ENCODE measurements around the gene MARK4.

DNA sequence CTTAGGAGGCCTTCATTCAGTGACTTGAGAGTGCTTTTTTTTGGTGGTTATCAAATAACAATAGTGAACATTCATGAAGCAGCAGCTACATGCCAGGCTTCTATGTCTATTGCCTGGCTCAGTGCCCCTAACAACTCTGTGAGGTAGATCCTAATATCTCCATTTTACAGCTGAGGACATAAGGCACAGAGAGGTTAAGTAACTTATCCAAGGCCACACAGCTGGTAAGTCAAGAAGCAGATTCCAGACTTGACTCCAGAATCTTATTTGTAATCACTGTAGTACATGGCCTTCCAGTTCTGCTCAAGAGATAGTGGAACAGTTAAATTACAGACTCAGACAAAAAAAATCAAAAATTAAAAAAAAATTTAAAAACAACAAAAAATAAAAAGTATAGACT lies 44.8 kb downstream of the MARK4 start:
- TF ChIP-seq ZFP3 (CRISPR knock-in tag; IDR thresholded peaks at IDR 0.05): no peak
- TF ChIP-seq ARNTL (CRISPR knock-in tag; IDR thresholded peaks at IDR 0.05; ENCODE audit: borderline replicate concordance, low read depth): no peak
- no peak for TF ChIP-seq GLIS3 (CRISPR knock-in tag; IDR thresholded peaks at IDR 0.05)
- TF ChIP-seq, protein P1, sequence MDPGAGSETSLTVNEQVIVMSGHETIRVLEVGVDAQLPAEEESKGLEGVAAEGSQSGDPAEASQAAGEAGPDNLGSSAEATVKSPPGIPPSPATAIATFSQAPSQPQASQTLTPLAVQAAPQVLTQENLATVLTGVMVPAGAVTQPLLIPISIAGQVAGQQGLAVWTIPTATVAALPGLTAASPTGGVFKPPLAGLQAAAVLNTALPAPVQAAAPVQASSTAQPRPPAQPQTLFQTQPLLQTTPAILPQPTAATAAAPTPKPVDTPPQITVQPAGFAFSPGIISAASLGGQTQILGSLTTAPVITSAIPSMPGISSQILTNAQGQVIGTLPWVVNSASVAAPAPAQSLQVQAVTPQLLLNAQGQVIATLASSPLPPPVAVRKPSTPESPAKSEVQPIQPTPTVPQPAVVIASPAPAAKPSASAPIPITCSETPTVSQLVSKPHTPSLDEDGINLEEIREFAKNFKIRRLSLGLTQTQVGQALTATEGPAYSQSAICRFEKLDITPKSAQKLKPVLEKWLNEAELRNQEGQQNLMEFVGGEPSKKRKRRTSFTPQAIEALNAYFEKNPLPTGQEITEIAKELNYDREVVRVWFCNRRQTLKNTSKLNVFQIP (CRISPR knock-in tag; IDR thresholded peaks at IDR 0.05; ENCODE audit: borderline replicate concordance, low read depth): no peak
- no peak for TF ChIP-seq ZNF8 (CRISPR knock-in tag; IDR thresholded peaks at IDR 0.05)
- TF ChIP-seq ESRRG (CRISPR knock-in tag; IDR thresholded peaks at IDR 0.05): no peak
- TF ChIP-seq ZNF565 (CRISPR knock-in tag; conservative IDR thresholded peaks at IDR 0.05; ENCODE audit: low read depth): no peak
- no peak for TF ChIP-seq ZFP30 (CRISPR knock-in tag; IDR thresholded peaks at IDR 0.05)
- TF ChIP-seq PATZ1 (CRISPR knock-in tag; IDR thresholded peaks at IDR 0.05; ENCODE audit: borderline replicate concordance): no peak
- no peak for TF ChIP-seq CREB5 (CRISPR knock-in tag; IDR thresholded peaks at IDR 0.05; ENCODE audit: low read depth)
- no peak for TF ChIP-seq TCF4 (CRISPR knock-in tag; IDR thresholded peaks at IDR 0.05; ENCODE audit: borderline replicate concordance)
- TF ChIP-seq ISL1 (CRISPR knock-in tag; IDR thresholded peaks at IDR 0.05): no peak
- no peak for TF ChIP-seq PPARA (CRISPR knock-in tag; IDR thresholded peaks at IDR 0.05; ENCODE audit: borderline replicate concordance)
- TF ChIP-seq BACH2 (CRISPR knock-in tag; IDR thresholded peaks at IDR 0.05; ENCODE audit: borderline replicate concordance): no peak
